Measurements from ENCODE around the gene LETM1. TPM values are rescaled to one million over a fixed set of nuclear protein-coding genes. Genes with fewer than 3 reads are reported as not detected.

The LETM1 gene
- total RNA-seq, 4 donors from 2014 or later, result 23.2 to 40.3 (median 33.6) TPM

DNA sequence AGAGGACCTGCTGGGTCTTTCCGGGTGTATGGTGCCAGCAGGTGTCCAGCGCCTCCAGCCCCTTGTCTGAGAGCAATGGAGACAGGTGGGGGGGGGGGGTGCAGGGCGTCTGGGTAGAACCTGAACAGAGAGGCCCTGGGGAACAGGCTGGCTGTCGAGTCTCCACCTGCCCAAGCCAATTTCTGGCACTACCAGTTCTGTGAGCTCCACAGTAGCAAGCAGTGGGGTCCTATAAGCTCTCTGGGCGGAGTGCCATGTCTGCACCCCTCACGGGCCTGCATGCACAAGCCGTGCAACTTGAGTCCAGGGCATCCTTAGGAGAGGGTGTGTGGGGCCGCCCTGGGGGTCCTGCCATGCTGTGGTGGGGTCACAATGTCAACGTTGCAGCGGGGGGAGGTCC is 72.9 kb downstream of the LETM1 start:
- in situ Hi-C loops (cut with MboI; ENCODE audit: low sequenced_read_pairs in 4 of 4) (no loop called here), intact Hi-C loops (cut with DNase I; ENCODE audit: low total_unique reads) (no loop called here)
- no peaks in the 10 kb centered on the region for H3K9me3 ChIP-seq
- ATAC-seq (no peak), DNase-seq (no peak)
- no peaks in the 10 kb centered on the region for H3K36me3 ChIP-seq
- H3K4me3 ChIP-seq, result no peak overlapping the region
- TF ChIP-seq POLR2A (IDR thresholded peaks at IDR 0.05), result no peak
- TF ChIP-seq, protein P1, sequence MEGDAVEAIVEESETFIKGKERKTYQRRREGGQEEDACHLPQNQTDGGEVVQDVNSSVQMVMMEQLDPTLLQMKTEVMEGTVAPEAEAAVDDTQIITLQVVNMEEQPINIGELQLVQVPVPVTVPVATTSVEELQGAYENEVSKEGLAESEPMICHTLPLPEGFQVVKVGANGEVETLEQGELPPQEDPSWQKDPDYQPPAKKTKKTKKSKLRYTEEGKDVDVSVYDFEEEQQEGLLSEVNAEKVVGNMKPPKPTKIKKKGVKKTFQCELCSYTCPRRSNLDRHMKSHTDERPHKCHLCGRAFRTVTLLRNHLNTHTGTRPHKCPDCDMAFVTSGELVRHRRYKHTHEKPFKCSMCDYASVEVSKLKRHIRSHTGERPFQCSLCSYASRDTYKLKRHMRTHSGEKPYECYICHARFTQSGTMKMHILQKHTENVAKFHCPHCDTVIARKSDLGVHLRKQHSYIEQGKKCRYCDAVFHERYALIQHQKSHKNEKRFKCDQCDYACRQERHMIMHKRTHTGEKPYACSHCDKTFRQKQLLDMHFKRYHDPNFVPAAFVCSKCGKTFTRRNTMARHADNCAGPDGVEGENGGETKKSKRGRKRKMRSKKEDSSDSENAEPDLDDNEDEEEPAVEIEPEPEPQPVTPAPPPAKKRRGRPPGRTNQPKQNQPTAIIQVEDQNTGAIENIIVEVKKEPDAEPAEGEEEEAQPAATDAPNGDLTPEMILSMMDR (IDR thresholded peaks at IDR 0.05 in 4 of 5, conservative IDR thresholded peaks at IDR 0.05 in 1 of 5), result no peak
- no peaks in the 10 kb centered on the region for H3K27me3 ChIP-seq
- no peak overlapping the region for H3K27ac ChIP-seq
- peaks cover 8 to 9% of the 10 kb centered on the region in 2 donors for H3K4me1 ChIP-seq

DNA sequence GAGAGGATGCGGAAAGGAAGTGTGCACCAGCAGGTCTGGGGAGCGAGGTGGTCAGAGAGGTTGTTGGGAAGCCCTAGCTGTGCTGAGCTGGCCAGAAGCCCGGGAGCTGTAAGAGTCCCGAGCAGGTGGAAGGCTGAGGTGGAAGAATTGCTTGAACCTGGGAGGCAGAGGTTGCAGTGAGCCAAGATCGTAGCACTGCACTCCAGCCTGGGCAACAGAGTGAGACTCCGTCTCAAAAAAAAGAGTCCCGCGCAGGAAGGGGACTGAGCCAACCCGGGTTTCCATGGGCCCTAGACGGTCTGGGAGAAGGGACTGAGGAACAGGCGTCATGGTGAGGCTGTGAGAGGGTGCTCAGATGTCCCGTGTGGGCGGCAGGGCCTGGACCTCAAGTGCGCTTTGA is 75.5 kb downstream of the LETM1 start:
- in situ Hi-C loops (cut with MboI; ENCODE audit: low sequenced_read_pairs in 4 of 4), result no loop called here
- intact Hi-C loops (cut with DNase I; ENCODE audit: low total_unique reads), result no loop called here

DNA sequence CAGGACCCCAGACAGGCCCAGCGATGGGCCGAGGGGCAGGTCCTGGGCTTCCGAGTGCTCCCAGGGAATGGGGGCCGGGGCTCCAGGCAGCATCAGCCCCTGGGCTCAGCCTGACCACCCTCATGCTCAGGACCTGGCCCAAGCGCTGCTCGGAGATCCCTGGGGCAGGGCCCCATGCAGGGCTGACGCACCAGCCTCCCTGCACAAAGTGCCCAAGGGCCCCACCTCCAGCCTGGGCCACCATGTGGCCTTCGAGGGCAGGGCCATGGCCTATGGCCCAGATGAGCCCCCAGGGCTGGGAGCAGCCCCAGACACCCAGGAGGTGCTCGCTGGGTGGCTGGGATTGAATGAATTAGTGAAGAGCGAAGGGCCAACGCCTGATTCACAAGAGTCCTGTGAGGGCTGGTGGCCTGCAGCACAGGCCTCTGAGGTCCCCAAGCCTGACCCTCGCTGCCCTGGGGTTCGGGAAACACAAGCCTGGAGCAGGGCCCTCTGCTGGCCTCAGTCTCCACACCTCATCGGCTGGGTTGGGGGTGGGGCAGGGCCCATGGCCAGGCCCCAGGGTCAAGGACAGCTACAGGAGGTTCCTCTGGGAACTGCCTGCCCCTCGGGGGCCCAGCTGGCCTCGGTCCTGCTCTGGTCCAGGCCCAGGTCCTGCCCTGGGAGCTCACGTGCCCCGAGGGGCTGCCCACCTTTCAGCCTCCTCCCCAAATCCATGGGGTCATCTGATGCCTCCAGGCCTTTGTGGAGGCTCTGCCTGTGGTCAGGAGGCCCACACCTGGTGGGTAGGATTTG is 76.2 kb downstream of the LETM1 start:
- TF ChIP-seq POLR2A (IDR thresholded peaks at IDR 0.05), result no peak
- TF ChIP-seq, protein P1 (IDR thresholded peaks at IDR 0.05 in 4 of 5, conservative IDR thresholded peaks at IDR 0.05 in 1 of 5), result no peak
- intact Hi-C loops (cut with DNase I; ENCODE audit: low total_unique reads) (no loop called here), in situ Hi-C loops (cut with MboI; ENCODE audit: low sequenced_read_pairs in 4 of 4) (no loop called here)
- DNase-seq (no peak), ATAC-seq (no peak)
- no peaks in the 10 kb centered on the region for H3K27me3 ChIP-seq
- H3K9me3 ChIP-seq, result no peaks in the 10 kb centered on the region
- peaks cover 2 to 4% of the 10 kb centered on the region in 2 donors for H3K4me1 ChIP-seq
- H3K27ac ChIP-seq, result no peak overlapping the region
- no peak overlapping the region for H3K4me3 ChIP-seq
- no peaks in the 10 kb centered on the region for H3K36me3 ChIP-seq

More for the DNA sequence above, 75.5 kb downstream of the LETM1 start:
- peaks cover 8 to 9% of the 10 kb centered on the region in 2 donors for H3K4me1 ChIP-seq
- H3K36me3 ChIP-seq, result no peaks in the 10 kb centered on the region
- TF ChIP-seq POLR2A (IDR thresholded peaks at IDR 0.05), result no peak
- TF ChIP-seq, protein P1 (IDR thresholded peaks at IDR 0.05 in 4 of 5, conservative IDR thresholded peaks at IDR 0.05 in 1 of 5), result no peak
- no peaks in the 10 kb centered on the region for H3K27me3 ChIP-seq
- no peak for DNase-seq
- H3K27ac ChIP-seq, result no peak overlapping the region
- no peak overlapping the region for H3K4me3 ChIP-seq
- no peak for ATAC-seq
- H3K9me3 ChIP-seq, result no peaks in the 10 kb centered on the region

DNA sequence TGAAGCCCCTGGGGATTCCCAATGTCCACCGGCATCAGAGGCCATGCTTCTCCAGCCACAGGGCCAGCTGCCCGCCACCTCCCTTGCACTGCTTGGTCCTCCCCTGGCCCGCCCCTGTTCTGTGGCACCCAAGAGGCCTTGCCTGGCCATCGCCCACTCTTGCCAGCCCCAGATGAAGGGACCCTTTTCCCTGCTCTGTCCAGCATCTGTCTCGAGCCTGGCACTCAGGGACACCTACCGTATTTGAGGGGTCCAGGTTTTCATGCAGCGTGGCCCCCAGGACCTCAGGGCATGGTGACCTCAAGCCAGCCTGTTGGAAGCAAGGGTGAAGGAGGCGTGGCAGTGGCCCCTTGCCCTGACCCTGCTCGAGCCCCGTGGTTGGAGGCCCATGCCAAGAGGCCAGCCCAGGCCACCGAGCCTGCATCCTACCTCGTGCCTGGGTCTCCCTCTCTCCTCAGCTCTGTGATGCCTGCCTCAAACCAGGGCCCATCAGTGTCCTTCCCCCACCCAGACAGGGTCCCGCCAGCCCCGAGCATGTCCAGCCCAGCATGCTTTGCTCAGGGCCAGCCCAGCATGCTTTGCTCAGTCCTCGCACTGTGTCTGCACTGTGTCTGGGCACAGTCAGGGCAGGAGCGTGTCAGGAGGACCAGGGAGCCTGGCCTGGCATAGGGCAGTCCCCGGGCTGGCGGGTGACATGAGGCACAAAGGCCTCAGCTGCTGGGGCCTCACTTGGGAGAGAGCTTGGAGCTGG is 77.1 kb downstream of the LETM1 start:
- DNase-seq (no peak), ATAC-seq (no peak)
- in situ Hi-C loops (cut with MboI; ENCODE audit: low sequenced_read_pairs in 4 of 4) (no loop called here), intact Hi-C loops (cut with DNase I; ENCODE audit: low total_unique reads) (no loop called here)
- no peak overlapping the region for H3K4me3 ChIP-seq
- no peaks in the 10 kb centered on the region for H3K27me3 ChIP-seq
- no peak overlapping the region for H3K27ac ChIP-seq
- TF ChIP-seq POLR2A (IDR thresholded peaks at IDR 0.05), result no peak
- TF ChIP-seq, protein P1 (IDR thresholded peaks at IDR 0.05 in 4 of 5, conservative IDR thresholded peaks at IDR 0.05 in 1 of 5), result no peak
- no peaks in the 10 kb centered on the region for H3K36me3 ChIP-seq
- H3K4me1 ChIP-seq, result no peaks in the 10 kb centered on the region
- no peaks in the 10 kb centered on the region for H3K9me3 ChIP-seq

Measured in gastrocnemius medialis (tissue), 4 donors.